Amygdala (tissue), 56 donors: ENCODE measurements around the gene TMEM217.
A peak's percentile ranks its signal among the peaks of the same experiment; 100 is the strongest.
"Not testable (repeated sequence)": the region's sequence is repeated elsewhere in the genome, so short reads cannot be mapped to it uniquely, and the experiment has no call there.

ENCODE experiments used
- DNase-seq, 56 donors: peaks; one replicate each; lab custom pipeline; 2025; lab: John Stamatoyannopoulos, UW

The TMEM217 gene

DNA sequence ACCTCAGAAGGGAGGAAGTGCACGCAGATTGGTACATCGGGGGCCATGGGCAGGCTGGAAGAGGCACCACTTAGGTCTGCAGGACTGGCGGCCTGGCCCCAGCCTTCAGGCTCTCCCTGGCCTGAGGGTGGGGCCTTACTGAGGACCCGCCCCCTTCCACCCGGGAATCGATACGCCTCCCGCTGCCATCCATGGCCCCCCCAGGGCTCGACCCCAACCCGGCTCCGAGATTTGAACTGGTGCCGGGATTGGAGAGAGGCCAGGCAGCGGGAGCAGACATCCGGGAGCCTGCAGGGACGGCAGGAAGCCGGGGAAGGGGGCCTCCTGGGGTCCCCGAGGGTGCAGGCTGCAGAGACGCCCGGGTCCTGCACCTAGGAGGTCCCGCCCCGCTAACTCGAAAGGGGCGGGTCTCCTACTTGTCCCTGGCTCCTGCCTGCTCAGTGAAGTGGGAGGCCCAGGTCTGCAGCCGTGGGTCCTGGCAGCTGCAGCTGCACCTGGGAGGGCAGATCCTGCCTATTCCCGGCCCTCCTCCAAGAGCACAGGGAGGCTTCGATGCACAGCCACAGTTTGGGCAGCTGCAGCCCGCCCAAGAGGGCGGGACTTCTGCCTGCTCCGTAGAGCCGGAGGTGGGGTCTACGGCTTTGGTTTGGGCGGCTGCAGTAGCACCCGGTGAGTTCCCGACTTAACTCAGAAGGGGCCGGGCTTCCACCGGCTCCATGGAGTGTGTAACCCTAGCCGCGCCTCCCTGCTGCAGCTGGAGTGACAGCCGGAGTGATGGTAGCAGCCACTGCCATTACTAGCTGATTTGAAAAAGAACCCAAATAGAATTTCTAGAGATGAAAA is 35.6 kb downstream of the TMEM217 start:
- peak in 28 of 56 donors; percentile 7 to 59 (median 26) for DNase-seq

DNA sequence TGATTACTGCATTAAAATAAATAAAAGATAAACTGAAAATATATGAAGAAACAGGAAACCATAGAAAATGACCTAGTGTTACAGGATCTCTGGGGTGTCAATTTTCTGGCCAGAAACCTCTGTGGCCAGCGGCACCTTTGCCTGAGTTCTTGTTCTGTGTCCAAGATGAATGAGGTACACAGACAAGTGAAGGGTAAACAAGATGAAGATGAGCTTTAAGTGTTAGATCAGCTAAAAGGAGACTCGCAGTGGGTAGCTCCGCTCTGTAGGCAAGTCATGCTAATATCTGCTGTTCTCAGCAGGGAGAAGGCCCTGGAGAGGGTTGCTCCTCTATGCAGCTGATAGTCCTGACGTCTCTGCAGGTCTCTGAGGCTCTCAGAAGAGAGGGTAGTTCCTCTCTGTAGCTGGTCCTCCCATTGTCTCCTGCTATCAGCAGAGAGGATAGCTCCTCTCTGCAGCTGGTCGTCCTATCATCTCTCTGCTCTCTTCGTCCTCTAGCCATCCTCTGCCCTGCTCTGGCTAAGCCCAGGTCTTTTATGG is 36.3 kb downstream of the TMEM217 start:
- no peak for DNase-seq

DNA sequence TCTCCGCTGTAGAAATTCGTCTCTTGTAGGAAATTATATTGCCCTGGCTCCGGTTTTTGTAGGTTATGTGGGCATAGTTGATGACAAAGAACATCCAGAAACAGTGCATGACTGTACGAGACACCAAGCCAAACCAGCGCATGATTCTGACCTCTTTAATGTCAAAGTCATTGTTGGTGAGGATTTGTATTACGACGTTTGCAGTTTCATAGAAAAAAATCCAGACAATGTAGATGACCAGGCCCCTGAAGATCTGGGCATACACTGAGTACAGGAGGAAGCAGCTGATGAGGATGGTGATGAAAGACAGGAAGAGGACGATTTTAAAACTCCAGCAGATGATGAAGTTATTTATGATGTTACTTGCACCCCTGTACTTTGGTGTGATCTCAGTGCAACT is 39.4 kb downstream of the TMEM217 start:
- no peak for DNase-seq

DNA sequence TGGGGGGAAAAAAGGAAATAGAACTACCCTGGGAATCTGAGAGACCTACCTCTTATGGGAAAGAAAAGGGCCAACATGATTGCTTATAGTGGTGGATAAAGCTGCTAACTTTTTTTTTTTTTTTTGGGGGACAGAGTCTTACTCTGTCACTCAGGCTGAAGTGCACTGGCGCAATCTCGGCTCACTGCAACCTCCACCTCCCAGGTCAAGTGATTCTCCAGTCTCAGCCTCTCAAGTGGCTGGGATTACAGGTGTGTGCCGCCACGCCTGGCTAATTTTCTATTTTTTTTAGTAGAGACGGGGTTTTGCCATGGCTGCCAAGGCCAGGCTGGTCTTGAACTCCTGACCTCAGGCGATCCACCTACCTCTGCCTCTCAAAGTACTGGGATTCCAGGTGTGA is 39.9 kb downstream of the TMEM217 start:
- no peak for DNase-seq

DNA sequence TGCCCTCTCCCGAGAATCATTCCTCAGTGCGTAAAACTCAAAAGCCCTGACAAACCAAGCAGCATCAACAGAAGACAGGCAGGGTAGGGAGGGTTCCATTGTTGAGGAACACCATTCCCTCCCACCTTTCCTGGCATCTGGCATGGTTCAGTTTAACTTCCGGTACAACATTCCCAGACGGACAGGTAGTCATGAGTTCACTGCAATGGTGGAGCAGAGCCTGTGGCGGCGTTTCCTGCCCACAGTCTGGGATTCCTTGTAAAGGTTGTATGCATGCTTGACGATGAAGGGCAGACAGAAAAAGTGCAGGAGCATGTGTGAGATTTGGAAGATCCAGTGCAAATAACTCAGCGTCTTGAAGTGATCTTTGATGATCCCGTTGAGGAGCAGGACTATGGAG is 45.7 kb downstream of the TMEM217 start:
- no peak for DNase-seq

DNA sequence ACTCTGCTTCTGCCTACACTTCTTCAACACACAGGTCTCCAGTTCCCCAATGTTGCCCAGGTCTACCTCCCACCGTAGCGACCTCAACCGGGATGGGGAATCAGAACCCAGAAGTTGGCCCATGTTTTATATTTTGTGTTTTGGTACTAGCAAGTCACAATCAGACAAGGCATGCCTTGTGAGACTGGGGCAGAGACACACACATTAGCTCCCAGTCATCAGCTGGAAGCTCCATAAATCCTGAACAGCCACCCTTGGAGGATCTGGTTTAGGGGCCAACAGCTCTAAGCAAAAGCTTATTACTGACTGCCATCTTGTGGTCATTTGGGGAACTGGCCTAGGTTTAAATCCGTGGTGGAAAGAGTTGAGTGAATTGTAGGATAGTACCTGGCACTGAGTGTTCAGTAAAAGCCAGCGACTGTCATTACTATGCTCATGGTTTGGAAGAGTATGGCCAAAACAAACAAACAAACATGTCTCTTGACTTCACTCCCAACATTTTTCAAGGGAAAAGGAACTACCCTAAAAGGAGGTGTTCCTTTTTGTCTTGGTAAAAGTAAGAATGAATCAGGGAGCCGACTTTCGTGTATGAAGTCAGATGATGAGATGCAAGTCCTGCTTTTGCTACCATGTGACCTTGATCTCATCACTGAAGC is 47.5 kb downstream of the TMEM217 start:
- peak in 44 of 56 donors; percentile 2 to 84 (median 36) for DNase-seq

DNA sequence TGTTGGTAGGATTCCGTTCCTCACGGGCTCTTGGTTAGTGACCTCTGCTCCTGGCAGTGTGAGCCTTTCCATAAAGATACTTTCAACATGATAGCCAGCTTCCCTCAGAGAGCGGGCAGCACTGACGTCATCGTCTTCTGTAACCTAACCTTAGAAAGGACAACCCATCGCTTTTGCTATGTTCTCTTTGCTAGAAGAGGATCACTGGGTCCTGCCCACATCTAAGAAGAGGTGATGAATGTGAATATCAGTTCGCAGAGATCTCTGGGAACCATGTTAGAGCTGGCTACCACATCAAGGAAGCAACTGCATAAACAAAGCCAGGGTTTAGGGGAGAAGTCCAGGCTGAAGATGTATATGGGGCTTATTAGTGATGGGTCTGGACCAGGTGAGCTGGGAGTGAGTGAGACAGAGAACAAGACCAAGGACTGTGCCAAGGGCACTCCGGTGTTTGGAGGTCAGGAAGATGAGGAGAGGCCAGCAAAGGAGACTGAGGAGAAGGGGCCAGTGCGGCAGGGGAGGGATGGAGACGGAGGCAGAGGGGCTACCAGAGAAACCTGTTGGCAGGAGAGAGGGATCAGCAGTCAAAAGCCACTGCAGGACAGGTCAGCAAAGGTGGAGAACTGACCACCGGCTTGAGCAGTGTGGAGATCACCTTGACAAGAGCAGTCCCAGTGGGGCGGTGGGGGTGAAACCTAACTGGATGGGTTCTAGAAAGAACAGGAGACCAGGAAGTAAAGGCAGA is 48.3 kb downstream of the TMEM217 start:
- no peak for DNase-seq

DNA sequence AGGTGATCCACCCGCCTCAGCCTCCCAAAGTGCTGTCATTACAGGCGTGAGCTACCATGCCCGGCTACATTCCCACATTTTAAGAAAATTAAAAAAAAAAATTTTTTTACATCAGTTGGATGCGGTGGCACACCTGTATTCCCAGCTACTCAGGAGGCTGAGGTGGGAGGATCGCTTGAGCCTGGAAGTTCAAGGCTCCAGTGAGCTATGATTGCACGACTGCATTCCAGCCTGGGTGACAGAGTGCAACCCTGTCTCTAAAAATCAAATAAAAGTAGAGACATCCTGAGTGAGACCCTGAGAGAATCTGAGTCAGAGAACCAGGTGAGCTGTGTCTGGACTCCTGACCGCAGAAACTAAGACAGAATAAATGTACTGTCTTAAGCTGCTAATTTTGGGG is 49.2 kb downstream of the TMEM217 start:
- no peak for DNase-seq

DNA sequence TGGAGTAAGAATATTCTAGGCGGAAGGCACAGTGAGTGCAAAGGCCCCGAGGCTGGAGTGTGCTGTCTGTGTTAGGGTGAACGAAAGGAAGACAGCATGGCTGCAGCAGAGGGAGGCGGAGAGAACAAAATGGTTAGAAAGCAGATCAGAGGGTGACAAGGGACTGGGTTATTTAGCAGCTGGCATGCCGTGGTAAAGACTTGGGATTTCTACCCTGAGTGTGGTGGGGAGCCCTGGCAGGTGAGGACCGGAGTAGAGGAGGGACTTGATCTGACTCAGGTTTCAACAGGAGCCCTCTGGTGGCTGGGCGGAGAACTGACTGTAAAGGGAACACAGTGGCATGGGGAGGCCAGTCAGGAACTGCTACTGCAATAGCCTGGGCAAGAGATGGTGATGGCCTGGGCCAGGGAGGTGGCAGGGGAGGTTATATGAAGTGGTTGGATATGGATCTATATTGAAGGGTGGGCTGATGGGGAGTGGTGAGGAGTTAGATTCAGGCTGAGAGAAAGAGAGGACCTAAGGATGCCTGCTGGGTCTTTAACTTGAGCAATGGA is 50.0 kb downstream of the TMEM217 start:
- DNase-seq = peak in 41 of 56 donors; percentile 1 to 75 (median 30)

DNA sequence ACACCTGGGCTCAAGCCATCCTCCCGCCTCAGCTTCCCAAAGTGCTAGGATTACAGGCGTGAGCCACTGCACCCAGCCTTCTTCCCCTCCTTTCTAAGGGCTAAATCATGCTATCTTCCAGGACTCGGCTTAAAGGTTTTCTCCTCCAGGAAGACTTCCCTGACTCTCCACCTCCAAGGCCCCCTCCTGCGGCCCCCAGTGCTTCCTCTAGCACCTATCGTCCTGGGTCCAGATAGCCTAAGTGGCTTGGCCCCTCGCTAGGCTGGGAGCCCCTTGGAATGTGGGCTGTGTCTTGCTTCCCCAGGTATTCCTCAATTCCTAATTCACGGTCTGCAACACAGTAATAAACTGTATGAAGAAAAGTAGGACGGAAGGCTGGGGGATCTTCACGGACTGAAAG is 51.3 kb downstream of the TMEM217 start:
- DNase-seq = no peak

DNA sequence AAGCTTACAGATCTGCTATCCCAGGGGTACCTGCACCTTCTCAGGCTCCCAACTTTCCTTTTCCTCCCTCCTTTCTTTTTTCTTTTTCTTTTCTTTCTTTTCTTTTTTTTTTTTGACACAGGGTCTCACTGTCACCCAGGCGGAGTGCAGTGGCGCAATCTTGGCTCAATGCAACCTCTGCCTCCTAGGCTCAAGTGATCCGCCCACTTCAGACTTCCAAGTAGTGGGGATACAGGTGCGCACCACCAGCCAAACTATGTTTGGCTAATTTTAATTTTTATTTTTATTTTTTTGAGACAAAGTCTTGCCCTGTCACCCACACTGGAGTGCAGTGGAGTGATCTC is 52.0 kb downstream of the TMEM217 start:
- no peak for DNase-seq

DNA sequence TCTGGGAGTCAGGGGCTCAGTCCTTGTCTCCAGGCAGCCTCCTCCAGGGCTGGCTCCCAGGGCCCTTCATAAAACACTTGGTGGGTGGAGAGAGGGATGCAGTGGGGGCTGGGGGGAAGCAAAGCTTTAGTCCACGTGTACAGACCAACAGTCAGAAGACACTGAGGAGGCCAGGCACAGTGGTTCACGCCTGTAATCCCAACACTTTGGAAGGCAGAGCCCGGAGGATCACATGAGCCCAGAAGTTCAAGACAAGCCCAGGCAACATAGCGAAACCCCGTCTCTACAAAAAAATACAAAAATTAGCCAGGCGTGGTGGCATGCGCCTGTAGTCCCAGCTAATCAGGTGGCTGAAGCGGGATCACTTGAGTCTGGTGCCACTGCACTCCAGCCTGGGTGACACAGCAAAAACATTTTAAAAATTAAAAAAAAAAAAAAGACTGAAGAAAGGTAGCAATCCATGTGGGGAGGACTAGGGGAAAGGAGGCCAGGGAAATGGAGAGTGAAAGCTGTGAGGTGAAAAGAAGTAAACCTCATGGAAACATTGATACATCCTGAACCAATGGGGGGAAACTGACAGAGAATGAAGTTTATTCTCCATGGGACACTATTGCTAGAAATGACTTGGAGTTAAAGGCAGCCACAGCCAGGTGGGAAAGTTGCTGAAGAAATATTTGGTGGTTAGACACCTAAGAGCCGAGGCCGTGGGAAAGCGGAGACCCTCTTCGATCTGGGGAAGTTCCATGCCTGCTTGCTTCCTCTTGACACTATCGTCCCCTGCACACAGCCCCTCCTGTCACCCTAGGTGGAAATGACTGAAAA is 52.6 kb downstream of the TMEM217 start:
- no peak for DNase-seq

DNA sequence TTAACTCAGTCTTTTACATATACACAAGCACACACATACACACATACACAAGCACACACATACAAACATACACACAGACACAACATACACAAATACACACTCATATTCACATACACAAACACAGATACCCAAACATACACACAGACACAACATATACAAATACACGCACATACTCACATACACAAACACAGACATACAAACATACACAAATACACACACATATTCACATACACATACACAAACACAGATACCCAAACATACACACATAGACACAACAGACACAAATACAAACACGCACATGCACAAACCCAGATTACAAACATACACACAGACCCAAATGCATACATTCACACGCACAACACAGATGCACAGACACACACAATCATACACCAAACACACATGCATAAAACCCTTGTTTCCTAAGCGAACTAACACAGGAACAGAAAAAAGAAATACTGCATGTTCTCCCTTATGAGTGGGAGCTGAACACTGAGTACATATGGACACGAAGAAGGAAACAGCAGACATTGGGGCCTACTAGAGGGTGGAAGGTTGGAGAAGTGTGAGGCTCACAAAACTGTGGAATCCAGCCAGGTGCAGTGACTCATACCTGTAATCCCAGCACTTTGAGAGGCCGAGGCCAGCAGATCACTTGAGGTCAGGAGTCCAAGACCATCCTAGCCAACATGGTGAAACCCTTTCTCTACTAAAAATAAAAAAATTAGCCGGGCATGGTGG is 53.8 kb downstream of the TMEM217 start:
- DNase-seq = no peak

DNA sequence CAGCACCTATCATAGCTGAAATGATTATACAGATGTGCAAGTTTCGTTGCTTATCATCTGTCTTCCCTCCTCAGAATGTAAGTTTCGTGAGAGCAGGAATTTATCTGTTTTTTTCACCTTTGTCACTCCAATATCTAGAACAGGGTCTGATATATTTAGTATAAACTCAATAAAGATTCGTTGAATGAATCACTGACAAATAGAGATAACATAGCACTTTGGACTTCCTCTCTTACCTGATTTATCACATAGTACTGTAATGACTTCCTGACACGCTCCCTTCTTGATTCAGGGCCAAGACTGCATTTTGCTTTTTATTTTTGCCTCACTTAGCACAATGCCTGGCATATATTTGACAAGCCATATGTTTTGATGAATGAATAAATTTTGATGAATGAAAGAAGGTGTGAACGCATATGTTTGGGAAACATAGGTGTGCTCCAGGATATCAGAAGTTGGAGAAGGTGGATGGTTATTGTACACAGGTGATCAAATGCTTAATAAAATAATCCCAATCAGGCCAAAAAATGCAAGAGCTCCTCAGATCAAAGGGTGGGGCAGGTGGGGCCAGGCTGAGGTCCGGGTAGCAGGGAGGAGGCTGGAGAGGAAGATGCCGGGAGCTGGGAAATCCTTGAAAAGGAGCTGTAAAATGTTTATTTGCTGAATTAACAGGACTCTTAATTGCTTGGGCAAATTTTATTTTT is 55.0 kb downstream of the TMEM217 start:
- DNase-seq = no peak

DNA sequence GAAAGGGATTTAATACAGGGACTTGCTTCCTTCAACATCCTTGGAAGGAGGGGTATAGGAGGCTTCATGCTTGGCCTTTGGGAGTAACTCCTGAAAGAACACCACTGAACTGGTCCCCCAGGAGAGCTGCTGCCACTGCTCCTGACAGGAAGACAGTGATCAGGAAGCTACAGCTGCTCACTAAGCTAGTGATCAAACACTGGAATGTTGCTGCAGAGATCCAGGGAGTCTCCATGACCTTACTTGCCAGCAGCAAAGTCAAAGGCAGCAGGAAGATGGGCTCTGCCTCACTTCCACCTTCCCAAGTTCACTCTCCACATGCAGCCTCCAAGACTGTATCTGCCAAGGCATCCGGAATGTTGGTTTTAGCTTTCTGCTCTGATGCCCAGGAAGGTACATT is 56.2 kb downstream of the TMEM217 start:
- DNase-seq = no peak

DNA sequence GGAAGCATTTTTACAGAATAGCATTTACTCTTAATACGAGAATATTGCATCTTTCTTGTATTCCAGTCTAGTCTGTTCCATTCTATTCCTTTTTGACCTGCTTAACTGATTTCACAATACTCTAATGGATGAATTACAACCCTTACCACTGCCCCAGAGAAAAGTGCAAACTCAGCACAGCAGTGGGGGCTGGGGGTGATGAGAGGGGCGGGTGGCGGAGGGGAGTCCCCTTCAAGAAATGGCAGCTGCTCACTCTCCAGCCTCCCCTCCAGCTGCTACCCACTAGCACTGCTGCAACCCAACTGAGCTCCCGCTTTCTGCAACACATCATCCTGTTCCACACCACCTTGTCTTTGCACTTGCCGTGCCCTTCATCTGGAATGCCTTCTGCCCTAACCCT is 57.9 kb downstream of the TMEM217 start:
- DNase-seq = no peak

DNA sequence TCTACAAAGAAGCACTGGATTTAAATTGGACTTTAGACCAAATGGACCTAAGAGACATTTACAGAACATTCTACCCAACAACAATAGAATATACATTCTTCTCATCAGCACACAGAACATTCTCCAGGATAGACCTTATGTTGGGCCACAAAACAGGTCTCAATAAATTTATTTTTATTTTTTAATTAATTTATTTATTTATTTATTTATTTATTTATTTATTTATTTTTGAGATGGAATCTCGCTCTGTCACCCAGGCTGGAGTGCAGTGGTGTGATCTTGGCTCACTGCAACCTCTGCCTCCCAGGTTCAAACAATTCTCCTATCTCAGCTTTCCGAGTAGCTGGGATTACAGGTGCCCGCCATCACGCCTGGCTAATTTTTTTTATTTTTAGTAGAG is 61.5 kb downstream of the TMEM217 start:
- not testable (repeated sequence) for DNase-seq

DNA sequence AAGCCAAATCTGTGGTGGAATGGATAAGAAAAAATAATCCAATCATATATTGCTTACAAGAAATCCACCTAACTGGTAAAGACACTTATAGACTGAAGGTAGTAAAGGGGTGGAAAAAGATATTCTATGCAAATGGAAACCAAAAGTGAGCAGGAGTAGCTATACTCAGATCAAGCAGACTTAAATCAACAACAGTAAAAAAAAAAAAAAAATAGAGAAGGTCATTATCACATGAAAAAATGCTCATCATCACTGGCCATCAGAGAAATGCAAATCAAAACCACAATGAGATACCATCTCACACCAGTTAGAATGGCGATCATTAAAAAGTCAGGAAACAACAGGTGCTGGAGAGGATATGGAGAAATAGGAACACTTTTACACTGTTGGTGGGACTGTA is 63.1 kb downstream of the TMEM217 start:
- DNase-seq = not testable (repeated sequence)

DNA sequence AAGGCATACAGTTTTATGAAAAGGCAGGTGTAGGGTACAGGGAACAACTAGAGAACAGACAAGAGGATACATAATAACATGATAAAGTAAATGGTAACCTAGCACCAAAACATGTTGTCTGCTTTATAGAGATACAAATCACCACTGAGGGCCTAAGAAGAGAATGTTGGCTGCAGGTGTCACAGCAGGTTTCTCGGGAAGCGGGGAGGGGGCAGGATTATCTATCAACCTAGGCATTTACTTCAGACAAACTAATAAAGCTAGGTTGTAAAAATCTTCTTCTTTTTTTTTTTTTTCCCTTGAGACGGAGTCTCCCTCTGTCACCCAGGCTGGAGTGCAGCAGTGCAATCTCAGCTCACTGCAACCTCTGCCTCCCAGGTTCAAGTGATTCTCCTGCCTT is 65.3 kb downstream of the TMEM217 start:
- DNase-seq = no peak
